Pancreas (tissue), 10 donors: Measurements from ENCODE around the gene FMO2. TPM values are rescaled to one million over a fixed set of nuclear protein-coding genes. Genes with fewer than 3 reads are reported as not detected.

Experiments
- ATAC-seq, 4 donors: fragments of 200-7000 bp; cut with Tn5 transposase; one replicate each; pipeline versions ENCODE4 v1.8.0 to v1.9.1; 2020; ENCODE audit warnings: mild to moderate bottlenecking in 4 of 4, moderate library complexity in 4 of 4
- DNase-seq, 6 donors: peaks; one replicate each; pipeline ENCODE4 v3.0.0-alpha.2; 2020
- FAIRE-seq: peaks from 2 replicates; lab custom pipeline; 2012; peaks lifted over from hg19 to GRCh38; lab: Jason Lieb, UNC
- H3K27ac ChIP-seq, 4 donors: fragments of 200-600 bp; sonication (generic); 1 replicate in 3 of 4; 2 replicates in 1 of 4; pipeline versions ENCODE4 v1.5.0 to v1.8.0; 2020
- H3K27me3 ChIP-seq, 4 donors: fragments of 200-600 bp; one replicate each; pipeline ENCODE4 v1.8.0; 2021
- H3K36me3 ChIP-seq, 3 donors: fragments of 200-600 bp; sonication (generic) in 1 of 3; one replicate each; pipeline versions ENCODE4 v1.5.0 to v1.8.0; 2020 to 2021
- H3K4me1 ChIP-seq, 3 donors: fragments of 200-600 bp; one replicate each; pipeline ENCODE4 v1.8.0; 2021
- H3K4me3 ChIP-seq, 4 donors: fragments of 200-600 bp; sonication (generic) in 2 of 4; one replicate each; pipeline versions ENCODE4 v1.5.0 to v1.8.0; 2020 to 2021
- H3K9me3 ChIP-seq, 4 donors: fragments of 200-600 bp; one replicate each; pipeline ENCODE4 v1.8.0; 2021
- CTCF ChIP-seq, 4 donors: fragments of 200-600 bp; sonication (generic) in 3 of 4; IDR thresholded peaks; one replicate each; pipeline versions ENCODE4 v1.5.0 to v1.8.0; 2021; ENCODE audit warnings: antibody characterized with exemption in 4 of 4
- WGBS, 2 donors: extraction: QIAGEN DNeasy Blood & Tissue Kit; methylation state at CpG; one replicate each; pipeline ENCODE4 v1.1.7; 2013; 5-methylcytosine and 5-hydroxymethylcytosine counted together
- intact Hi-C, 3 donors: fragments of 100-400 bp; cut with DNase I; formaldehyde crosslinking; loops; one replicate each; pipeline versions ENCODE4 v1.11.1 to v1.14.2; 2022
- polyA plus RNA-seq, 2 donors: library from polyadenylated mRNA; stranded (reverse); fragments of 200-250 nt; gene quantifications; one replicate each; pipeline ENCODE4 v1.2.3, GENCODE V29; 2013
- total RNA-seq, 6 donors: library from RNA; stranded (reverse); fragmentation: NEBNext Ultra II Directional in 4 of 6; extraction: Animal tissue kit (Norgen Biotek cat#: 25700) in 4 of 6; gene quantifications; one replicate each; pipeline versions ENCODE4 v1.2.1 to v1.2.4, GENCODE V29; 2021 to 2023
- donor health status: healthy with polysubstance abuse.
- donor health status: DM: no; HTN: no; CAD: no; lungs with moderate emphysema.
- donor health status: DM: no; HTN: no; CAD: no.
- donor health status: control.
- donor health status: control.
- donor health status: Bipolar disorder and iron deficiency.
- donor health status: DM: yes; HTN: yes; CAD: no.
- donor health status: DM: no; HTN: no; CAD: no.
- donor health status: DM: no; HTN: no; CAD: no.
- donor health status: DM: yes; HTN: yes; CAD: no.

The FMO2 gene
- total and polyA plus RNA-seq, 8 donors, result 2.3 to 9.6 (median 6.2) TPM

- H3K4me3 ChIP-seq, result no peak overlapping the region
- no peaks in the 10 kb centered on the region for H3K9me3 ChIP-seq
- H3K27me3 ChIP-seq, result no peaks in the 10 kb centered on the region
- peak in 2 of 4 donors; percentile 25 to 70 for ATAC-seq
- peak overlapping the region in 1 of 4 donors; percentile 12 for H3K27ac ChIP-seq
- no peaks in the 10 kb centered on the region for H3K36me3 ChIP-seq
- WGBS, 2 donors, result 18 to 21% methylated on average over 3 of the region's 3 CpGs
- intact Hi-C loops, result no loop called here
- FAIRE-seq, result no peak
- no peak for TF ChIP-seq CTCF (IDR thresholded peaks at IDR 0.05)
- DNase-seq, result no peak
- H3K4me1 ChIP-seq, result peaks cover 0 to 12% (median 0%) of the 10 kb centered on the region in 3 donors
Measured at GRCh38 chr1:171195767-171196166, 10.7 kb downstream of the FMO2 start.

- FAIRE-seq, result no peak
- Histone ChIP-seq H3K27ac (peak overlapping the region in 1 of 4 donors; percentile 12), H3K4me1 (peaks cover 0 to 12% (median 0%) of the 10 kb centered on the region in 3 donors), H3K9me3 (no peaks in the 10 kb centered on the region), H3K27me3 (no peaks in the 10 kb centered on the region), H3K36me3 (no peaks in the 10 kb centered on the region), H3K4me3 (no peak overlapping the region)
- no peak for DNase-seq
- intact Hi-C loops, result no loop called here
- 70% methylated on average over 3 of the region's 3 CpGs for WGBS, 2 donors
- no peak for TF ChIP-seq CTCF (IDR thresholded peaks at IDR 0.05)
- no peak for ATAC-seq
Measured at GRCh38 chr1:171196351-171196750, 11.3 kb downstream of the FMO2 start.

DNA sequence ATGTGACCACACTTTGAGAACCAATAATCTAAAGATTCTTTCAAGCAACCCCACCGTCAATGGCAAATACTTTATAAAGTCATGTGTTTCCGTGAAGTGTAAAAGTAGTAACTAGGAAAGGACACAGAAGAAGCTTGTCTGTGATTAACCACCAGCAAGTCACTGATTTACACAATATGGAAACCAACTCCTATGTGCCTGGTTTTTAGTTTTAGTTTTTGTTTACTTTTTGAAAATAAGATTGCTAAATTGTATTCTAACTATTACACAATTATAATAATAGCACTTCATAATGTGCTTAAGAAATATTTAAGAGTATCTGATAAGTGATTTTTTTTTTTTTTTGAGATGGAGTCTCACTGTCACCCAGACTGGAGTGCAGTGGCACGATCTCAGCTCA is 13.0 kb downstream of the FMO2 start:
- 88 to 91% methylated on average over 3 of the region's 3 CpGs for WGBS, 2 donors
- Histone ChIP-seq H3K4me3 (no peak overlapping the region), H3K27me3 (no peaks in the 10 kb centered on the region), H3K9me3 (no peaks in the 10 kb centered on the region), H3K27ac (no peak overlapping the region), H3K36me3 (no peaks in the 10 kb centered on the region), H3K4me1 (peaks cover 0 to 12% (median 0%) of the 10 kb centered on the region in 3 donors)
- FAIRE-seq, result no peak
- no peak for TF ChIP-seq CTCF (IDR thresholded peaks at IDR 0.05)
- intact Hi-C loops, result no loop called here
- ATAC-seq, result no peak
- DNase-seq, result no peak

GRCh38 chr1:171204296-171204695 is 19.2 kb downstream of the FMO2 start:
- FAIRE-seq, result no peak
- intact Hi-C loops, result no loop called here
- Histone ChIP-seq H3K36me3 (no peaks in the 10 kb centered on the region), H3K27ac (no peak overlapping the region), H3K9me3 (no peaks in the 10 kb centered on the region), H3K27me3 (no peaks in the 10 kb centered on the region), H3K4me1 (no peaks in the 10 kb centered on the region), H3K4me3 (no peak overlapping the region)
- no peak for TF ChIP-seq CTCF (IDR thresholded peaks at IDR 0.05)
- no peak for ATAC-seq
- no peak for DNase-seq
- 80 to 85% methylated on average over 5 of the region's 5 CpGs for WGBS, 2 donors

DNA sequence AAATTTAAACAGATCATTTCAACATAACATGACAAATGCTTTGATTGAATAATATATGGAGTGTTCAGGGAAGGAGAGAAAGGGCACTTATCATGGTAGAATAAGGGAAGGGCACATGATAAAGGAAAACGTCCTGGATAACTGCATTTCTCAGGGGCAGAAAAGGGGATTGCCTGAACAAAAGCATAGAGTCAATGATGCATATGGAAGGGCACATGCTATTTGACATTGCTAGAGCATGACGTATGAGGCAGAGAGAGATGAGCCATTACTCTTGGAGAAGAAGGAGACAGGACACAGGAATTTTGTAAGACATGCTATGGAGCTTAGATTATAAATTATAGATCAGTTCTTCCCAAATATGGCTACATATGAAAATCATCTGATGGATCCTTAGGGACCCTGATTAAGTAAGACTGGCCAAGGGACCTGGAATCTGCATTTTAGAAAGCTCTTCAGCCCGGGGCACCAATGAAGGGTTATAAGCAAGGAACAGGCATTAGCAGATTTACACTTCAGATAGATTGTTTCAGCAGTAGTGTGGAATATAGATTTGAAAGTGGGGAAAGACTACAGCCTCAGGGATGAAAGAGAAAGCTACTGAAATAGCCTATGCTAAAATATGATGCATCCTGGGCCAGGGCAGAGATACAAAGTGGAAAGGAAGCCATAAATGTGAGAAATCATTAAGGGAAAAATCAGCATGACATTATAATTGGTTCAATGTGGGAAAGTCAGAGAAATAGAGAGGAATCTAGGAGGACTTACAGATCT is 21.3 kb downstream of the FMO2 start:
- 57 to 68% methylated on average over 3 of the region's 3 CpGs for WGBS, 2 donors
- H3K27me3 ChIP-seq, result no peaks in the 10 kb centered on the region
- no peaks in the 10 kb centered on the region for H3K9me3 ChIP-seq
- intact Hi-C loops, result no loop called here
- H3K4me1 ChIP-seq, result peaks cover 0 to 17% (median 11%) of the 10 kb centered on the region in 3 donors
- H3K36me3 ChIP-seq, result no peaks in the 10 kb centered on the region
- no peak for FAIRE-seq
- ATAC-seq, result no peak
- TF ChIP-seq CTCF (IDR thresholded peaks at IDR 0.05), result no peak
- DNase-seq, result no peak
- no peak overlapping the region for H3K4me3 ChIP-seq
- H3K27ac ChIP-seq, result no peak overlapping the region
